ENCODE data around the gene PMS1.
"Not testable (repeated sequence)": the region's sequence is repeated elsewhere in the genome, so short reads cannot be mapped to it uniquely, and the experiment has no call there.

The PMS1 gene

GRCh38 chr2:189818249-189819038 lies 34.2 kb downstream of the PMS1 start:
- peak; percentile 10 for DNase-seq

GRCh38 chr2:189819297-189819704 lies 35.1 kb downstream of the PMS1 start:
- no peak for DNase-seq

GRCh38 chr2:189821953-189822748 lies 37.9 kb downstream of the PMS1 start:
- no peak for DNase-seq

- no peak for DNase-seq
Measured at GRCh38 chr2:189824694-189825396, 40.6 kb downstream of the PMS1 start.

GRCh38 chr2:189826039-189826438 lies 41.8 kb downstream of the PMS1 start:
- no peak for DNase-seq

- DNase-seq, result no peak
Measured at GRCh38 chr2:189829102-189829833, 45.0 kb downstream of the PMS1 start.

- DNase-seq, result no peak
Measured at GRCh38 chr2:189830510-189830909, 46.3 kb downstream of the PMS1 start.

GRCh38 chr2:189834059-189834458 lies 49.8 kb downstream of the PMS1 start:
- DNase-seq, result no peak

- DNase-seq, result not testable (repeated sequence)
Measured at GRCh38 chr2:189834642-189835041, 50.4 kb downstream of the PMS1 start.

- DNase-seq, result no peak
Measured at GRCh38 chr2:189835855-189836558, 51.8 kb downstream of the PMS1 start.

- DNase-seq, result no peak
Measured at GRCh38 chr2:189836644-189837043, 52.4 kb downstream of the PMS1 start.

GRCh38 chr2:189837326-189837725 lies 53.1 kb downstream of the PMS1 start:
- no peak for DNase-seq

- DNase-seq, result no peak
Measured at GRCh38 chr2:189841019-189841418, 56.8 kb downstream of the PMS1 start.

GRCh38 chr2:189848276-189848675 lies 64.0 kb downstream of the PMS1 start:
- no peak for DNase-seq

GRCh38 chr2:189849550-189849949 lies 65.3 kb downstream of the PMS1 start:
- DNase-seq, result no peak

- no peak for DNase-seq
Measured at GRCh38 chr2:189851174-189851826, 67.0 kb downstream of the PMS1 start.

GRCh38 chr2:189854187-189854586 lies 69.9 kb downstream of the PMS1 start:
- DNase-seq, result no peak

GRCh38 chr2:189854940-189855339 lies 70.7 kb downstream of the PMS1 start:
- no peak for DNase-seq

- DNase-seq, result no peak
Measured at GRCh38 chr2:189858291-189858690, 74.0 kb downstream of the PMS1 start.

GRCh38 chr2:189860161-189860560 lies 75.9 kb downstream of the PMS1 start:
- no peak for DNase-seq

- no peak for DNase-seq
Measured at GRCh38 chr2:189862751-189863150, 78.5 kb downstream of the PMS1 start.

GRCh38 chr2:189865826-189866225 lies 81.6 kb downstream of the PMS1 start:
- no peak for DNase-seq
